Stimulated activated CD8-positive, alpha-beta memory T cell treated with anti-CD3 and anti-CD28 coated beads, Interleukin-7, amount 100 ng/mL, for 1 hour (primary cell): ENCODE data around the gene OAS3.
"Not testable (repeated sequence)": the region's sequence is repeated elsewhere in the genome, so short reads cannot be mapped to it uniquely, and the experiment has no call there.

Source experiments
- DNase-seq, 2 donors: peaks; one replicate each; pipeline ENCODE4 v3.0.0-alpha.2; 2020; ENCODE audit warnings: low read depth in 2 of 2

Gene OAS3

GRCh38 chr12:112980491-112981158, 42.4 kb downstream of the OAS3 start:
- DNase-seq: no peak

GRCh38 chr12:112985642-112986290, 47.5 kb downstream of the OAS3 start:
- no peak for DNase-seq

GRCh38 chr12:112986291-112986800, 48.1 kb downstream of the OAS3 start:
- DNase-seq: no peak

- DNase-seq: no peak
These were observed 49.3 kb downstream of the OAS3 start for GRCh38 chr12:112987561-112987960.

- DNase-seq: no peak
These were observed 50.0 kb downstream of the OAS3 start for GRCh38 chr12:112988224-112988623.

- DNase-seq: not testable (repeated sequence)
These were observed 50.6 kb downstream of the OAS3 start for GRCh38 chr12:112988823-112989385.

- DNase-seq: no peak
These were observed 51.5 kb downstream of the OAS3 start for GRCh38 chr12:112989806-112990205.

- peak in 1 of 2 donors; percentile 31 for DNase-seq
These were observed 54.5 kb downstream of the OAS3 start for GRCh38 chr12:112992541-112993398.

- DNase-seq: no peak
These were observed 56.7 kb downstream of the OAS3 start for GRCh38 chr12:112995008-112995407.

GRCh38 chr12:112996501-112996900, 58.2 kb downstream of the OAS3 start:
- DNase-seq: no peak

- no peak for DNase-seq
These were observed 59.2 kb downstream of the OAS3 start for GRCh38 chr12:112997506-112997905.

GRCh38 chr12:112998987-112999767, 60.9 kb downstream of the OAS3 start:
- no peak for DNase-seq

GRCh38 chr12:113000433-113000832, 62.2 kb downstream of the OAS3 start:
- DNase-seq: no peak

- no peak for DNase-seq
These were observed 63.9 kb downstream of the OAS3 start for GRCh38 chr12:113002155-113002554.

GRCh38 chr12:113002676-113003075, 64.4 kb downstream of the OAS3 start:
- no peak for DNase-seq

- DNase-seq: no peak
These were observed 65.4 kb downstream of the OAS3 start for GRCh38 chr12:113003636-113004035.

- no peak for DNase-seq
These were observed 67.5 kb downstream of the OAS3 start for GRCh38 chr12:113005762-113006161.

GRCh38 chr12:113006206-113006605, 67.9 kb downstream of the OAS3 start:
- no peak for DNase-seq

GRCh38 chr12:113006641-113007040, 68.4 kb downstream of the OAS3 start:
- no peak for DNase-seq

GRCh38 chr12:113007166-113007565, 68.9 kb downstream of the OAS3 start:
- no peak for DNase-seq

- DNase-seq: no peak
These were observed 72.4 kb downstream of the OAS3 start for GRCh38 chr12:113010701-113011100.
